HL-60 (cell line): ENCODE results near the gene ZFYVE9.

ENCODE experiments used
- DNase-seq, 2 experiments: peaks; one replicate each; pipeline ENCODE4 v3.0.0-alpha.2; 2010 to 2020; ENCODE audit warnings: low read depth in 1 of 2, low spot score in 1 of 2
- H3K27ac ChIP-seq: fragments of 250-450 bp; sonication (Bioruptor Pico); replicated peaks from 2 replicates; pipeline ENCODE4 v1.5.1; 2020; ENCODE audit warnings: mild to moderate bottlenecking, moderate library complexity
- H3K27me3 ChIP-seq: fragments of 250-450 bp; sonication (Bioruptor Pico); 2 replicates; pipeline ENCODE4 v1.5.1; 2021; ENCODE audit warnings: mild to moderate bottlenecking, moderate library complexity; ENCODE audit not compliant: insufficient read depth, poor library complexity, severe bottlenecking
- H3K4me3 ChIP-seq: replicated peaks from 2 replicates; pipeline ENCODE4 v1.5.1; 2011; ENCODE audit warnings: mild to moderate bottlenecking, control low read depth, low read length; ENCODE audit not compliant: insufficient read depth
- CTCF ChIP-seq: IDR thresholded peaks from one replicate; pipeline ENCODE4 v1.5.1; 2011; ENCODE audit warnings: low read length, control low read depth, inconsistent platforms; ENCODE audit not compliant: insufficient read depth
- GABPA ChIP-seq: IDR thresholded peaks from 2 replicates; pipeline ENCODE4 v1.6.1; 2012; ENCODE audit warnings: low read depth
- POLR2AphosphoS5 ChIP-seq: IDR thresholded peaks from 2 replicates; pipeline ENCODE4 v1.6.1; 2012; ENCODE audit warnings: low read depth
- REST ChIP-seq: IDR thresholded peaks from 2 replicates; pipeline ENCODE4 v1.6.1; 2012; ENCODE audit warnings: low read depth; ENCODE audit not compliant: insufficient replicate concordance
- SPI1 ChIP-seq: IDR thresholded peaks from 2 replicates; pipeline ENCODE4 v1.6.1; 2012; ENCODE audit warnings: low read depth, mild to moderate bottlenecking, borderline replicate concordance

ZFYVE9 gene

GRCh38 chr1:52259886-52260285 is 118.0 kb downstream of the ZFYVE9 start:
- Histone ChIP-seq H3K27ac (no peak overlapping the region), H3K27me3 (no peaks in the 10 kb centered on the region), H3K4me3 (no peak overlapping the region)
- TF ChIP-seq POLR2AphosphoS5 (no peak), GABPA (no peak), SPI1 (no peak), REST (no peak), CTCF (no peak)
- DNase-seq, result no peak

- Histone ChIP-seq H3K27me3 (no peaks in the 10 kb centered on the region), H3K27ac (no peak overlapping the region), H3K4me3 (no peak overlapping the region)
- no peak for TF ChIP-seq SPI1
- no peak for TF ChIP-seq CTCF
- TF ChIP-seq POLR2AphosphoS5, result no peak
- TF ChIP-seq REST, result no peak
- no peak for TF ChIP-seq GABPA
- no peak for DNase-seq
Measured at GRCh38 chr1:52263153-52263910, 121.4 kb downstream of the ZFYVE9 start.

- TF ChIP-seq REST (no peak), SPI1 (no peak), GABPA (no peak), CTCF (no peak), POLR2AphosphoS5 (no peak)
- H3K27me3 ChIP-seq, result no peaks in the 10 kb centered on the region
- DNase-seq, result no peak
Measured at GRCh38 chr1:52264530-52265115, 122.7 kb downstream of the ZFYVE9 start.

More at GRCh38 chr1:52264530-52265115, 122.7 kb downstream of the ZFYVE9 start:
- Histone ChIP-seq H3K4me3 (no peak overlapping the region), H3K27ac (no peak overlapping the region)
